WTC11 (cell line): Measurements from ENCODE around the gene FLRT1. TPM values are rescaled to one million over a fixed set of nuclear protein-coding genes. Genes with fewer than 3 reads are reported as not detected.

Experiments used
- AR ChIP-seq: fragments of 250-450 bp; sonication (Bioruptor Pico); IDR thresholded peaks from 2 replicates; pipeline ENCODE4 v1.9.0; 2021; ENCODE audit warnings: mild to moderate bottlenecking
- ARID4B ChIP-seq: sonication (generic); formaldehyde crosslinking; IDR thresholded peaks from 2 replicates; pipeline ENCODE4 v1.8.0; 2023; ENCODE audit warnings: missing genetic modification reagents, mild to moderate bottlenecking, borderline replicate concordance
- ATF1 ChIP-seq: sonication (generic); formaldehyde crosslinking; IDR thresholded peaks from 2 replicates; pipeline ENCODE4 v1.8.1; 2023; ENCODE audit warnings: mild to moderate bottlenecking, moderate library complexity, missing genetic modification reagents
- ATF6 ChIP-seq: sonication (generic); formaldehyde crosslinking; IDR thresholded peaks from 2 replicates; pipeline ENCODE4 v1.8.1; 2023; ENCODE audit warnings: mild to moderate bottlenecking, missing genetic modification reagents
- CREM ChIP-seq: sonication (generic); formaldehyde crosslinking; IDR thresholded peaks from 2 replicates; pipeline ENCODE4 v1.8.1; 2022; ENCODE audit warnings: mild to moderate bottlenecking, missing genetic modification reagents, moderate library complexity
- E2F1 ChIP-seq: sonication (generic); formaldehyde crosslinking; IDR thresholded peaks from 2 replicates; pipeline ENCODE4 v1.8.0; 2022; ENCODE audit warnings: mild to moderate bottlenecking, missing genetic modification reagents
- E2F4 ChIP-seq: sonication (generic); formaldehyde crosslinking; IDR thresholded peaks from 2 replicates; pipeline ENCODE4 v1.8.1; 2022; ENCODE audit warnings: low read depth, mild to moderate bottlenecking, moderate library complexity, missing genetic modification reagents, borderline replicate concordance
- ERG ChIP-seq: fragments of 250-450 bp; sonication (Bioruptor Pico); IDR thresholded peaks from 2 replicates; pipeline ENCODE4 v1.8.0; 2021; ENCODE audit warnings: mild to moderate bottlenecking
- ETV6 ChIP-seq: sonication (generic); formaldehyde crosslinking; IDR thresholded peaks from 2 replicates; pipeline ENCODE4 v1.8.1; 2022; ENCODE audit warnings: mild to moderate bottlenecking, missing genetic modification reagents
- FOXJ3 ChIP-seq: sonication (generic); formaldehyde crosslinking; IDR thresholded peaks from 2 replicates; pipeline ENCODE4 v1.9.0; 2021; ENCODE audit warnings: missing genetic modification reagents, mild to moderate bottlenecking, borderline replicate concordance
- FOXK1 ChIP-seq: sonication (generic); formaldehyde crosslinking; IDR thresholded peaks from 2 replicates; pipeline ENCODE4 v1.8.0; 2022; ENCODE audit warnings: mild to moderate bottlenecking, moderate library complexity, missing genetic modification reagents
- FOXP1 ChIP-seq: sonication (generic); formaldehyde crosslinking; IDR thresholded peaks from 2 replicates; pipeline ENCODE4 v1.8.0; 2022; ENCODE audit warnings: missing genetic modification reagents, mild to moderate bottlenecking, moderate library complexity, borderline replicate concordance
- NFATC4 ChIP-seq: fragments of 250-450 bp; sonication (Bioruptor Pico); IDR thresholded peaks from 2 replicates; pipeline ENCODE4 v1.9.0; 2021; ENCODE audit warnings: mild to moderate bottlenecking
- NFYB ChIP-seq: sonication (generic); formaldehyde crosslinking; conservative IDR thresholded peaks from 2 replicates; pipeline ENCODE4 v1.8.0; 2022; ENCODE audit warnings: low read depth, missing genetic modification reagents
- NR2C2 ChIP-seq: sonication (generic); formaldehyde crosslinking; IDR thresholded peaks from 2 replicates; pipeline ENCODE4 v1.8.0; 2022; ENCODE audit warnings: mild to moderate bottlenecking, missing genetic modification reagents
- OVOL2 ChIP-seq: fragments of 250-450 bp; sonication (Bioruptor Pico); IDR thresholded peaks from 2 replicates; pipeline ENCODE4 v1.9.0; 2021; ENCODE audit warnings: mild to moderate bottlenecking, borderline replicate concordance
- PRRX2 ChIP-seq: fragments of 250-450 bp; sonication (Bioruptor Pico); IDR thresholded peaks from 2 replicates; pipeline ENCODE4 v1.8.0; 2021; ENCODE audit warnings: mild to moderate bottlenecking
- RORB ChIP-seq: fragments of 250-450 bp; sonication (Bioruptor Pico); IDR thresholded peaks from 2 replicates; pipeline ENCODE4 v1.9.0; 2021; ENCODE audit warnings: mild to moderate bottlenecking
- ZNF219 ChIP-seq: sonication (generic); formaldehyde crosslinking; IDR thresholded peaks from 2 replicates; pipeline ENCODE4 v1.8.0; 2023; ENCODE audit warnings: missing genetic modification reagents, mild to moderate bottlenecking, borderline replicate concordance
- ZNF281 ChIP-seq: sonication (generic); formaldehyde crosslinking; IDR thresholded peaks from 2 replicates; pipeline ENCODE4 v1.8.0; 2023; ENCODE audit warnings: mild to moderate bottlenecking, missing genetic modification reagents
- total RNA-seq: library from RNA; stranded (reverse); gene quantifications from 3 replicates; pipeline ENCODE4 v1.2.3, GENCODE V29; 2021

Gene FLRT1
- total RNA-seq, 1 experiment from 2014 or later: 0.20 TPM

GRCh38 chr11:63998558-63999348, 37.0 kb upstream of the FLRT1 start (continued):
- TF ChIP-seq FOXK1 (CRISPR knock-in tag) (0 out of 2 replicates have a peak, but pooled peaks have one; percentile 17), OVOL2 (CRISPR knock-in tag) (no peak), ZNF219 (CRISPR knock-in tag) (no peak), PRRX2 (CRISPR knock-in tag) (no peak), ATF1 (CRISPR knock-in tag) (peak; percentile 44; the same call in 1 of the 2 replicates), NR2C2 (CRISPR knock-in tag) (no peak), NFATC4 (no peak), AR (CRISPR knock-in tag) (no peak), E2F4 (CRISPR knock-in tag) (0 out of 2 replicates have a peak, but pooled peaks have one; percentile 47), ZNF281 (CRISPR knock-in tag) (no peak), NFYB (CRISPR knock-in tag) (0 out of 2 replicates have a peak, but pooled peaks have one; percentile 4), ARID4B (CRISPR knock-in tag) (no peak), E2F1 (CRISPR knock-in tag) (no peak), ETV6 (CRISPR knock-in tag) (no peak), ATF6 (CRISPR knock-in tag) (no peak), ERG (no peak), FOXP1 (CRISPR knock-in tag) (0 out of 2 replicates have a peak, but pooled peaks have one; percentile 20), RORB (CRISPR knock-in tag) (no peak), CREM (CRISPR knock-in tag) (no peak), FOXJ3 (CRISPR knock-in tag) (no peak)
